SK-N-MC (cell line): ENCODE results near the gene GABBR2.

Experiments
- EZH2 ChIP-seq: fragments of 200-600 bp; sonication (generic); IDR thresholded peaks from one replicate; pipeline ENCODE4 v1.6.1; 2017; ENCODE audit warnings: antibody characterized with exemption
- POLR2AphosphoS5 ChIP-seq: IDR thresholded peaks from 2 replicates; pipeline ENCODE4 v1.6.1; 2012; ENCODE audit warnings: mild to moderate bottlenecking, low read depth, low read length, borderline replicate concordance

DNA sequence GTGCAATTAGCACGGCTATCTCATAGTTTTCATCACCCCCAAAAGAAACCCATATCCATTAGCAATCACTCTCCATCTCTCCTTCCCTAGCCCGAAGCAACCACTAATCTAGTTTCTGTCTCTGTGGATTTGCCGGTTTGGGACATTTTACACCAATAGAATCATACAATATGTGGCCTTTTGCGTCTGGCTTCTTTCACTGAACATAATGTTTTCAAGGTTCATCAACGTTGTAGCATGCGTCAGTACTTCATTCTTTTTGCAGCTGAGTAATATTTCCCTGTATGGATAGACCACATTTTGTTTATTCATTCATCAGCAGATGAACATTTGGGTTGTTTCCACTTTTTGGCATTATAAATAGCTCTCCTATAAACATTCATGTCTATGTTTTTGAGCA is 377.9 kb downstream of the GABBR2 start:
- no peak for TF ChIP-seq POLR2AphosphoS5
- no peak for TF ChIP-seq EZH2
